GM12891 (cell line): Measurements from ENCODE around the gene EEFSEC.

ENCODE experiments used
- DNase-seq: peaks from one replicate; pipeline ENCODE4 v3.0.0; 2011; ENCODE audit warnings: low spot score; ENCODE audit not compliant: insufficient read length
- FAIRE-seq: peaks from 2 replicates; lab custom pipeline; 2011; peaks lifted over from hg19 to GRCh38; lab: Jason Lieb, UNC
- PAX5 ChIP-seq: IDR thresholded peaks from 2 replicates; pipeline ENCODE4 v1.6.1; 2011; ENCODE audit warnings: low read length, moderate library complexity, mild to moderate bottlenecking; ENCODE audit not compliant: insufficient read depth, severe bottlenecking
- POLR2A ChIP-seq: IDR thresholded peaks from 2 replicates; pipeline ENCODE4 v1.6.1; 2011; ENCODE audit warnings: low read depth, low read length, control low read depth
- POLR2AphosphoS5 ChIP-seq: IDR thresholded peaks from 2 replicates; pipeline ENCODE4 v1.6.1; 2011; ENCODE audit warnings: low read depth, low read length, control low read depth
- POU2F2 ChIP-seq: IDR thresholded peaks from 2 replicates; pipeline ENCODE4 v1.6.1; 2011; ENCODE audit warnings: low read depth, mild to moderate bottlenecking, control low read depth, low read length, moderate library complexity
- SPI1 ChIP-seq: IDR thresholded peaks from 2 replicates; pipeline ENCODE4 v1.6.1; 2011; ENCODE audit warnings: low read depth, low read length, control low read depth
- TAF1 ChIP-seq: IDR thresholded peaks from 2 replicates; pipeline ENCODE4 v1.6.1; 2011; ENCODE audit warnings: low read depth, low read length, control low read depth

Gene EEFSEC

GRCh38 chr3:128276577-128277183, 123.4 kb downstream of the EEFSEC start:
- no peak for DNase-seq
- FAIRE-seq = no peak
- TF ChIP-seq POLR2AphosphoS5 (no peak), TAF1 (no peak), POU2F2 (no peak), POLR2A (no peak), SPI1 (no peak), PAX5 (no peak)

GRCh38 chr3:128277378-128278069, 124.2 kb downstream of the EEFSEC start:
- TF ChIP-seq POLR2AphosphoS5 (no peak), POLR2A (no peak), TAF1 (no peak), POU2F2 (no peak), PAX5 (no peak), SPI1 (no peak)
- DNase-seq (no peak), FAIRE-seq (no peak)

GRCh38 chr3:128278130-128278529, 124.8 kb downstream of the EEFSEC start:
- FAIRE-seq = no peak
- DNase-seq = no peak
- TF ChIP-seq SPI1 (no peak), POU2F2 (no peak), POLR2AphosphoS5 (no peak), POLR2A (no peak), TAF1 (no peak), PAX5 (no peak)

- FAIRE-seq = no peak
- TF ChIP-seq POLR2AphosphoS5 (no peak), TAF1 (no peak), POU2F2 (no peak), PAX5 (no peak), POLR2A (no peak), SPI1 (no peak)
- DNase-seq = no peak
These were observed 125.7 kb downstream of the EEFSEC start for GRCh38 chr3:128278761-128279600.

GRCh38 chr3:128279601-128279880, 126.3 kb downstream of the EEFSEC start:
- no peak for FAIRE-seq
- TF ChIP-seq POLR2A (no peak), TAF1 (no peak), SPI1 (no peak), PAX5 (no peak), POU2F2 (no peak), POLR2AphosphoS5 (no peak)
- no peak for DNase-seq

GRCh38 chr3:128280481-128281052, 127.3 kb downstream of the EEFSEC start:
- FAIRE-seq (no peak), DNase-seq (no peak)
- TF ChIP-seq SPI1 = no peak
- no peak for TF ChIP-seq POLR2A
- TF ChIP-seq POLR2AphosphoS5 = no peak
- no peak for TF ChIP-seq TAF1
- TF ChIP-seq POU2F2 = no peak
- TF ChIP-seq PAX5 = no peak

- FAIRE-seq = no peak
- no peak for TF ChIP-seq POLR2A
- no peak for TF ChIP-seq PAX5
- no peak for TF ChIP-seq SPI1
- TF ChIP-seq POLR2AphosphoS5 = no peak
- no peak for TF ChIP-seq POU2F2
- no peak for TF ChIP-seq TAF1
These were observed 127.8 kb downstream of the EEFSEC start for GRCh38 chr3:128281056-128281455.

GRCh38 chr3:128281461-128282367, 128.4 kb downstream of the EEFSEC start:
- FAIRE-seq = no peak
- TF ChIP-seq SPI1 (no peak), POLR2AphosphoS5 (no peak), POLR2A (no peak), TAF1 (no peak), POU2F2 (no peak), PAX5 (no peak)
- DNase-seq = no peak

More at GRCh38 chr3:128281056-128281455, 127.8 kb downstream of the EEFSEC start:
- DNase-seq = no peak
